Gastrocnemius medialis (tissue), 4 donors: ENCODE data around the gene FAM9B. TPM values are rescaled to one million over a fixed set of nuclear protein-coding genes. Genes with fewer than 3 reads are reported as not detected.

Experiments used
- total RNA-seq, 4 donors: library from RNA; depleted of rRNA; stranded (reverse); fragments of >200 nt; gene quantifications; one replicate each; pipeline versions ENCODE4 v1.1.0 to v1.2.3, GENCODE V29; 2016

The FAM9B gene
- total RNA-seq, 4 donors from 2014 or later: not detected

Other genes with a start within 250 kb of the FAM9B start
- gene FAM9A, start 232.7 kb downstream of the FAM9B start, total RNA-seq: not detected